Ammon's horn (tissue), 1 donor: ENCODE results near the gene FJX1.
"Not testable (repeated sequence)": the region's sequence is repeated elsewhere in the genome, so short reads cannot be mapped to it uniquely, and the experiment has no call there.

ENCODE experiments used
- DNase-seq: peaks from one replicate; pipeline ENCODE4 v3.0.0-alpha.2; 2016; ENCODE audit warnings: low spot score

The FJX1 gene

GRCh38 chr11:35633827-35634423, 15.7 kb downstream of the FJX1 start:
- no peak for DNase-seq

DNA sequence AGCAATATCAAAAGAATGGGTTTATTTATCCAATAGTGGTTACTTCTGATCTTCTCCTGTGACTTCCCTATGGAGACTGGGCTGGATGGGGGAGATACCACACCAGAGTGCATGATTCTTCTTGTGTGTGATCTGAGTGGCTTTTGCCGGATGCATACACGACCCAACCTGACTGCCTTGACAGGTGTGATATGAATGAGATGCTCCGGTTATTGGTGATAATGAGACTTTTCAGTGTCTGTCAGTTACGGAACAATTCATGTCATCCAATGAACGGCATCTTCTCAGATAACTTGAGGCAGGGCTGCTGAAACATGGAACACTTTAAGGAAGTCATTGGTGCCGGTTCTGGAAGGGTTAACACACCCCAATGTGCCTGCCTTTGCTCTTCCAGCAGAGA, 17.7 kb downstream of the FJX1 start:
- DNase-seq, result no peak

DNA sequence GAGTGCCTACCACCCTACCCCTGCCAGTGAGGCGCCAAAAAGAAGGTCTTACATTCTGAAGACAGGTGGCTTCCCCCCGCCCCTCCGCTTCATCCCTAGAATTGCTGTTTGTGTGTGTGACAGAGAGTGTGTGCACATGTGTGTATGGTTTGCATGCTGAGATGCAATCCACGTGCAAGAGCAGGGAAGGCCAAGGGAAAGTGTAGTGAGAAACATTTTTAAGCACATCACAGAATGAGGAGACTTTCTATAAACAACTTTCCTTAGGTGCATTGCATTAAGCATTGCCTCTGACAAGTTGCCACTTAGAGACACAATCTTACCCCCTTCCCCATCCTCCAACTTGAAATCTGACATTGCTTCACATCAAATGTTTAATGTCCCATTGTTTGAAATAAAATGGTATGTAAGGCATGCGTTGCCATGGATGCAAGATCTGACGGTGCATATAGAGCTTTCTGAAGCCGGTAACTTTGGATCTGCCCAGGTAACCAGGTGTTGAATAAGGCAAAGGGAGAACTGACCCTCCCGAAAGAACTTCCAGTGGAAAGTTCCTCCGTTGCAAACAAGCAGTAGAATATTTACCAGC, 21.4 kb downstream of the FJX1 start:
- DNase-seq, result no peak

- DNase-seq, result no peak
These were observed 23.1 kb downstream of the FJX1 start for GRCh38 chr11:35641171-35641897.

DNA sequence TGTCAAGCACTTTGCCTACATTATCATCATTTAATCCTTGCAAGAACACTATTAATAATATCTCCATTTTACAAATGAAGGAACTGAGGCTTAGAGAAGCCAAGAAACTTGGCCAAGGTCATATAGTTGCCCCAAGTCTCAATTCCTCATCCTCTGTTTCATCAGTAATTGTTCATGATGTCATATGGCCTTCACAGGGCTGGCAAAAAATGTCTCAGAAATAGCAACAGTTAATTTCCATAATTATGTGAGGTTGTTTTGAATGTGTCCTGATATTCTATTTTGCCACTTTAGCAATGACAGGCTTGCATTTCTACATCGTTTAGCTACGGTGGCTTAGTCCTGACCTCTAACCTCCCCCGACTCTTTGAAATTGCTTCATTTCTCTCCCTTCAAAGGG, 23.7 kb downstream of the FJX1 start:
- no peak for DNase-seq

GRCh38 chr11:35647421-35648093, 29.3 kb downstream of the FJX1 start:
- no peak for DNase-seq

DNA sequence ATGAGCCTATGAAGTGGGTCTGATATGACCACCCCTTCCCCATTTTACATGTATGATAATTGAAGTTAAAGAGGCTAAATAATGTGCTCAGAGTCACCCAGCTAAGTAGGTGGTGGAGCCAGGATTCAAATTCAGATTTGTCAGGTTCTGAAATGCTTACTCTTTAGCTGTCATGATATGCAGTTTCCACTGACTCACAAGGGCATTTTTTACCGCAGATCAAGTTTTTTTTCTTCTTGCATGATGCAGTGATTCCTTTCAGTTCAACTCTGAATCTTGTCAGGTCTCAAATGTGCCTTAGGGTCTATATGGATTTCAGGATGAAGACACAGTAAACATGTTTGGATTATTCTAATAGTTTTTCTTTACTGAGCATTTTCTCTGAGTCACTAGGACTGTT, 31.7 kb downstream of the FJX1 start:
- no peak for DNase-seq

DNA sequence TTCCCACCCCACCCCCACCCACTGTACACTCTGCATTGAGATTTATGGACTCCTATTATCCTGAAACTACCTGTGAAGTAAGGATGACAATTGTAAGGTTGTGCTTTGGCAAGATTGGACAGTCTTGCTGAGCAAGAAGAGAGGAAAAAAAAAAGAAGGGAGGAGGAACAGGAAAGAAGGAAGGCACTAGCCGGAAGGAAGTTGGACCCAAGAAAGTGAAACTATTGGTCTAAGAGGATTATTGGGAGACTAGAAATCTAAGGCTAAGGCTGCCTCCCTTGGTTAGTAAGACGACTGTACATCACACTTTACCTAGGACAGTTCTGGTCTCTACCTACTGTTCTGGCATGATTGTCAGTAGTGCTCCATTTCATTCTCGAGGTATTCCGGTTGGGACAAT, 32.2 kb downstream of the FJX1 start:
- no peak for DNase-seq

- no peak for DNase-seq
These were observed 33.0 kb downstream of the FJX1 start for GRCh38 chr11:35651263-35651662.

- DNase-seq, result not testable (repeated sequence)
These were observed 34.5 kb downstream of the FJX1 start for GRCh38 chr11:35652786-35653185.

GRCh38 chr11:35654711-35655110, 36.5 kb downstream of the FJX1 start:
- DNase-seq, result no peak

DNA sequence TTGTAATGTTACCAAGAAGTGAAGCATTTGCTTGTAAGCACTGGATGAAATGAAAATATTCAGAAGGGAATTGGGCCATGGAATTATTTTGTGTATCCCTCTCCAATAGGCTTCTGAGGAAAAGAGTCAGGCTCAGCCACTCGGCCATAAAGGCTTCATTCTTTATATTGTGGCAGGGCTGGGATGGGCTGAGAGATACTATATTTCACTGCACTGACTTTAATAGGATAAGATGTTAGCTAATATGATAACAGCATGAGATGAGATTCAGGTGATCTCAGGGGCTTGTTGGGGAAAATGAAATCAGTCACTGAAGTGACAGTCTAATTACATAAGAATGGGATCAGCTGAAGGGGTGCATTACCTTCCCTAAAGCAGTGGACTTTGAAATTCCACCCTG, 37.0 kb downstream of the FJX1 start:
- no peak for DNase-seq

GRCh38 chr11:35655856-35656255, 37.6 kb downstream of the FJX1 start:
- DNase-seq, result no peak

DNA sequence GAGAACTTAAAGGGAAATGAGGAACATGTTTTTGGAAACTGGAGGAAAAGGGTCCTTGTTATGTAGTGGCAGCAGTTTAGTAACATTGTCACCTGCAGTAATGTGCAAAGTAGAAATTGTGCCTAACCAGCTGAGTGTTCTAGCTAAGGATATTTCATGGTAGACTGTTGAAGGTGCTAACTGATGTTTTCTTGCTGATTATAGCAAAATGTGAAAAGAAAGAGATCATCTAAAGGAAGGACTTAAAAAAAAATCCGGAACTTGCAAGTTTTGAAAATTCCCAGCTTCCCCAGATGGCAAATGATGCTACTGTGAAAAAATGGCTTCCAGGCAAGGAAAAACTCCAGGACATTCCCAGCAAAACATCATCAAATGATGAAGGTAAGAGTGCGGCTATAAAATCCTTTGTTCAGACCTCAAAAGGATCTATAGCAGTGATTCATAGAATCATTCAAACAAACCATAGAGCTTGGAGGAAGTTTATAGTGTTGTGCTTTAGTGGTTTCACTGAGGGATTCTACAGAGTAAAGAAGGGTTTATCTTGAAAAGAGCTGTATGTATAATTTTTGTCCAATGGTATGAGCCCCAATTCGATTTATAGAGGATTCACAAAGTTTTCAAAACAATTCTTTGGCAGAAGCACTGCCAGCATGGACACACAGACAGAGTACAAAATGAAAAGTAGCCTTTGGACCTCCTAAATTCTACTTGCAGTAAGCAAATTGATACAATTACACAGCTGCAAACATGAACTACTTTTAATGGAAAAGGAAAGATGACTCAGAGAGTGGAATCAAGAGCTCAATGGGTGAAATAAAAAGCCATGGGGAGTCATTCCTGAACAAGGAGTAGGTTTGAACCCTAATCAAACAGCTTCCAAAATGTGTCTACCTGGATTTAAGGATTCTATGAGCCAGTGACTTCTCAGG, 40.0 kb downstream of the FJX1 start:
- DNase-seq, result no peak

- no peak for DNase-seq
These were observed 43.3 kb downstream of the FJX1 start for GRCh38 chr11:35661534-35661933.

- DNase-seq, result peak; percentile 16
These were observed 43.9 kb downstream of the FJX1 start for GRCh38 chr11:35662061-35662648.

- DNase-seq, result peak; percentile 87
These were observed 44.6 kb downstream of the FJX1 start, which contains the start of gene TRIM44 for GRCh38 chr11:35662649-35663407. Gene TRIM44 (plus strand): TSS chr11:35662775. CDS start chr11:35663112, 337 bp downstream.

GRCh38 chr11:35663408-35663702, 45.1 kb downstream of the FJX1 start:
- no peak for DNase-seq

DNA sequence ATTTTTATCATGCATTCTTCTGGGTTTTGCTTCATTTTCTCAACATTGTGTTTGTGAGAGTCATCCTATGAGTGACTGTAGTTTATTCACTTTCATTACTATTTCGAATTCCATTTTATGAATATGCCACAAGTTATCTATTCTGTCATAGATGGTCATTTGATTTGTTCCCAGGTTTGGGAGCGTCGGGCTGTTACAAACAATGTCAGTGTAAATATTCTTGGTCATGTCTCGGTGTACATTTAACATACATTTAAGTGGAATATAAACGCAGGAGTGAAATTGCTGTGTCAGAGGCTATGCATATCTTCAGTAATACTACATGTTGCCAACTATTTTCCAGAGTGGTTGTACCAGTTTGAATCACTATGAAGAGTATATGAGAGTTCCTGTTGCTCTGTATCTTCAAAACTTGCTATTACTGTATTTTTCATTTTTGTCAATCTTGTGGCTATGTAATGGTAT, 46.7 kb downstream of the FJX1 start:
- no peak for DNase-seq

DNA sequence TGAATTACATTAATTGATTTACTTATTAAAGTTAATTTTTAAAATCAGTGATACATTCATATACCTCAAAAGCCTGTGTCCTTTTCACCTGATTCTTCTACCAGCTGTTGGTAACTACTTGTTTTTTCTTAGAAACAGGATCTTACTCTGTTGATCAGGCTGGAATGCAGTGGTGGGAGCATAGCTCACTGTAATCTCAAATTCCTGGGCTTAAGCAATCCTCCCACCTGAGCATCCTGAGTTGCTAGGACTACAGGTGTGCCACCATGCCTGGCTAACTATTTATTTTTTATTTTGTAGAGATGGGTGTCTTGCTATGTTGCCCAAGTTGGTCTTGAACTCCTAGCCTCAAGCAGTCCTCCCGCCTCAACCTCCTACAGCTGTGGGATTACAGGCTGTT, 49.0 kb downstream of the FJX1 start:
- DNase-seq, result no peak

DNA sequence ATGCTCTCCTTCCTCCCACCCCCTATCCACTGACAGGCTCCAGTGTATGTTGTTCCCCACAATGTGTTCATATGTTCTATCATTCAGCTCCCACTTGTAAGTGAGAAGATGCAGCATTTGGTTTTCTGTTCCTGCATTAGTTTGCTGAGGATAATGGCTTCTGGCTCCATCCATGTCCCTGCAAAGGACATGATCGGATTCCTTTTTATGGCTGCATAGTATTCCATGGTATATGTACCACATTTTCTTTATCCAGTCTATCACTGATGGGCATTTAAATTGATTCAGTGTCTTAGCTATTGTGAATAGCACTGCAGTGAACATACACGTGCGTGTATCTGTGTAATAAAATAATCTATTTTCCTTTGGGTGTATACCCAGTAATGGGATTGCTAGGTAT, 50.1 kb downstream of the FJX1 start:
- DNase-seq, result not testable (repeated sequence)
